Activated T-helper 1 cell treated with anti-CD3 and anti-CD28 coated beads, Interleukin-2, amount 50 U/mL, for 16 hours (primary cell): ENCODE data around the gene CSGALNACT2.
"Not testable (repeated sequence)": the region's sequence is repeated elsewhere in the genome, so short reads cannot be mapped to it uniquely, and the experiment has no call there.

Experiments used
- DNase-seq, 2 donors: peaks; one replicate each; pipeline ENCODE4 v3.0.0-alpha.2; 2020; ENCODE audit warnings: low read depth in 1 of 2, low spot score in 1 of 2

Gene CSGALNACT2

GRCh38 chr10:43138021-43138756, at the start of gene CSGALNACT2:
Gene CSGALNACT2 (plus strand): TSS chr10:43138445. CDS start chr10:43155150, 16,705 bp downstream.
- peak; percentile 72 to 84 for DNase-seq

GRCh38 chr10:43089519-43089918, 48.7 kb upstream of the CSGALNACT2 start:
- DNase-seq = no peak

GRCh38 chr10:43090188-43090587, 48.1 kb upstream of the CSGALNACT2 start:
- DNase-seq = no peak

GRCh38 chr10:43090664-43091063, 47.6 kb upstream of the CSGALNACT2 start:
- no peak for DNase-seq

- DNase-seq = no peak
Measured at GRCh38 chr10:43091846-43092245, 46.4 kb upstream of the CSGALNACT2 start.

GRCh38 chr10:43093423-43094076, 44.7 kb upstream of the CSGALNACT2 start:
- no peak for DNase-seq

GRCh38 chr10:43094085-43094484, 44.2 kb upstream of the CSGALNACT2 start:
- no peak for DNase-seq

- DNase-seq = not testable (repeated sequence)
Measured at GRCh38 chr10:43099339-43099738, 38.9 kb upstream of the CSGALNACT2 start.

- DNase-seq = no peak
Measured at GRCh38 chr10:43099928-43100327, 38.3 kb upstream of the CSGALNACT2 start.

- no peak for DNase-seq
Measured at GRCh38 chr10:43100366-43100765, 37.9 kb upstream of the CSGALNACT2 start.

GRCh38 chr10:43102063-43102828, 36.0 kb upstream of the CSGALNACT2 start:
- DNase-seq = no peak

- DNase-seq = peak; percentile 49 to 67
Measured at GRCh38 chr10:43105102-43105955, 32.9 kb upstream of the CSGALNACT2 start.

GRCh38 chr10:43105956-43106229, 32.4 kb upstream of the CSGALNACT2 start:
- no peak for DNase-seq

GRCh38 chr10:43106256-43107091, 31.8 kb upstream of the CSGALNACT2 start:
- DNase-seq = no peak

- DNase-seq = no peak
Measured at GRCh38 chr10:43108951-43109350, 29.3 kb upstream of the CSGALNACT2 start.

GRCh38 chr10:43109671-43110249, 28.5 kb upstream of the CSGALNACT2 start:
- DNase-seq = no peak

- DNase-seq = no peak
Measured at GRCh38 chr10:43110338-43111071, 27.7 kb upstream of the CSGALNACT2 start.

GRCh38 chr10:43111101-43111500, 27.1 kb upstream of the CSGALNACT2 start:
- no peak for DNase-seq

GRCh38 chr10:43111921-43112607, 26.2 kb upstream of the CSGALNACT2 start:
- no peak for DNase-seq
